Measurements from ENCODE around the gene CCDC201. TPM values are rescaled to one million over a fixed set of nuclear protein-coding genes. Genes with fewer than 3 reads are reported as not detected.
A peak's percentile ranks its signal among the peaks of the same experiment; 100 is the strongest.

CCDC201 gene
- total RNA-seq, 4 donors from 2014 or later = not detected

- no peak for ATAC-seq
- WGBS, 2 donors (ENCODE audit: low coverage in 1 of 2) = 69 to 95% methylated on average over 4 to 10 of the region's 10 CpGs
- TF ChIP-seq POLR2AphosphoS5 (IDR thresholded peaks at IDR 0.05) (no peak), POLR2A (IDR thresholded peaks at IDR 0.05) (no peak), CTCF (IDR thresholded peaks at IDR 0.05) (no peak), EP300 (IDR thresholded peaks at IDR 0.05) (no peak)
These were observed 18.9 kb upstream of the CCDC201 start for GRCh38 chr7:45891462-45892402.

GRCh38 chr7:45890902-45891461 lies 18.1 kb upstream of the CCDC201 start:
- 29 to 30% methylated on average over 5 to 6 of the region's 6 CpGs for WGBS, 2 donors (ENCODE audit: low coverage in 1 of 2)
- H3K4me3 ChIP-seq = no peak overlapping the region
- no peak overlapping the region for H3K27ac ChIP-seq
- peaks cover 70% of the 10 kb centered on the region for H3K27me3 ChIP-seq
- ATAC-seq = no peak
- peaks cover 0 to 13% (median 7%) of the 10 kb centered on the region in 3 donors for H3K4me1 ChIP-seq
- no peaks in the 10 kb centered on the region for H3K36me3 ChIP-seq
- no peaks in the 10 kb centered on the region for H3K9me3 ChIP-seq
- TF ChIP-seq CTCF (IDR thresholded peaks at IDR 0.05) = peak; percentile 38 to 61 (median 50)
- TF ChIP-seq POLR2A (IDR thresholded peaks at IDR 0.05) = no peak

More at GRCh38 chr7:45891462-45892402, 18.9 kb upstream of the CCDC201 start:
- peaks cover 0 to 13% (median 7%) of the 10 kb centered on the region in 3 donors for H3K4me1 ChIP-seq
- H3K27ac ChIP-seq = no peak overlapping the region
- H3K27me3 ChIP-seq = peaks cover 66% of the 10 kb centered on the region
- H3K4me3 ChIP-seq = no peak overlapping the region
- H3K36me3 ChIP-seq = no peaks in the 10 kb centered on the region
- no peaks in the 10 kb centered on the region for H3K9me3 ChIP-seq

GRCh38 chr7:45890125-45890901 lies 17.4 kb upstream of the CCDC201 start:
- Histone ChIP-seq H3K9me3 (no peaks in the 10 kb centered on the region), H3K27me3 (peaks cover 73% of the 10 kb centered on the region)
- WGBS, 2 donors (ENCODE audit: low coverage in 1 of 2) = 84 to 95% methylated on average over 4 to 7 of the region's 8 CpGs

GRCh38 chr7:45889367-45890067 lies 16.6 kb upstream of the CCDC201 start:
- no peak for TF ChIP-seq POLR2A (IDR thresholded peaks at IDR 0.05)
- TF ChIP-seq CTCF (IDR thresholded peaks at IDR 0.05) = no peak
- no peak for TF ChIP-seq POLR2AphosphoS5 (IDR thresholded peaks at IDR 0.05)
- TF ChIP-seq EP300 (IDR thresholded peaks at IDR 0.05) = no peak
- no peak for ATAC-seq
- Histone ChIP-seq H3K4me3 (no peak overlapping the region), H3K27me3 (peaks cover 75% of the 10 kb centered on the region), H3K36me3 (no peaks in the 10 kb centered on the region), H3K9me3 (no peaks in the 10 kb centered on the region), H3K4me1 (peaks cover 0 to 13% (median 7%) of the 10 kb centered on the region in 3 donors), H3K27ac (no peak overlapping the region)
- WGBS, 2 donors (ENCODE audit: low coverage in 1 of 2) = 76 to 82% methylated on average over 3 to 5 of the region's 8 CpGs

More at GRCh38 chr7:45890125-45890901, 17.4 kb upstream of the CCDC201 start:
- Histone ChIP-seq H3K36me3 (no peaks in the 10 kb centered on the region), H3K27ac (no peak overlapping the region), H3K4me1 (peaks cover 0 to 13% (median 7%) of the 10 kb centered on the region in 3 donors), H3K4me3 (no peak overlapping the region)
- TF ChIP-seq POLR2AphosphoS5 (IDR thresholded peaks at IDR 0.05) (no peak), CTCF (IDR thresholded peaks at IDR 0.05) (no peak)
- no peak for ATAC-seq
